ENCODE data around the gene RIN2. TPM values are rescaled to one million over a fixed set of nuclear protein-coding genes. Genes with fewer than 3 reads are reported as not detected.
A peak's percentile ranks its signal among the peaks of the same experiment; 100 is the strongest.

The RIN2 gene
- total RNA-seq, 1 donor, result 61.1 TPM

- no peak overlapping the region for H3K4me3 ChIP-seq (ENCODE audit: low read depth, low read length)
- DNase-seq (ENCODE audit: low read depth), result peak; percentile 25
- no peak for TF ChIP-seq CTCF (IDR thresholded peaks at IDR 0.05; ENCODE audit: insufficient read depth, low read length)
Measured at GRCh38 chr20:19774135-19774933, 16.3 kb downstream of the RIN2 start.

DNA sequence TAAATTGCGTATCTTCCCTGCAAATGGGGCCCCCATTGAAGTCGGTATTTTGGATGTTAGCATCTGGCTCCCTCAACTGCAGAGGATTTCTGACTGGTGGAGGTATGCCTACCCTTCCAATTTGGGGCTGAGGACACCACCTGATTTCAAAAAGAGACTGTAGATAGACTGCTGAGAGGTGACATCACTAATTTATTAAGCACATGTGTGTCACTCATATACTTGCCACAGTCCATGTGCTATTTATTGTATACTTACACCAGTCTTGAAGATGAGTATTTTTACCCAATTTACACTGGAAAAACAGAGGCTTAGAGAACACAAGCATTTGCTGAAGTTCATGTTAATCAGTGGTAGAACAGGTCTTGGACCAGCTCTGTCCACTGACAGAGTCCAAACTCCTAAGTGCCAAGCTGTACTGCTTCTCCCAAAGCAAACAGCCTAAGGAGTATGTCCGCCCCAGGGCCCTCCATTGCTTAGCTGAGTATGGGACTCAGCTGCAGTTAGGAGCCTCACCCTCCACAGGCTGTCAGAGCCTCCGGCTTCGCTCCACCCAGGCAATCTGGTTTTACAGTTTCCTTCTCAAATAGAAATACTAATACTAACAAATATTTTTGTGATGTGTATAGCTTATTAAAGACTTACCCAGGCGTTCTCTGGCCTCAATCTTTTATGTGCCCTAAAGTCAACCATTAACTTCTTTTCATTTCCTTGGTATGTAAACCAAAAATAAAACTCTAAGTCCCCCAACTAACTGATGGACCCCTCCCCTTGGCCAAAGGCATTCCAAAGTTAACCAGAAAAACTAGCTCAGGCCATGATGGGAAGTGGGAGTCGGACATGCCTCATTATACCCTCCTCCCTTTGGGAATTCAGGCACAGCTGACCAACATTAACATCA lies 17.5 kb downstream of the RIN2 start:
- TF ChIP-seq CTCF (IDR thresholded peaks at IDR 0.05; ENCODE audit: insufficient read depth, low read length), result no peak
- H3K4me3 ChIP-seq (ENCODE audit: low read depth, low read length), result no peak overlapping the region
- no peak for DNase-seq (ENCODE audit: low read depth)

- no peak for TF ChIP-seq CTCF (IDR thresholded peaks at IDR 0.05; ENCODE audit: insufficient read depth, low read length)
- no peak overlapping the region for H3K4me3 ChIP-seq (ENCODE audit: low read depth, low read length)
- DNase-seq (ENCODE audit: low read depth), result no peak
Measured at GRCh38 chr20:19777315-19777714, 19.3 kb downstream of the RIN2 start.

DNA sequence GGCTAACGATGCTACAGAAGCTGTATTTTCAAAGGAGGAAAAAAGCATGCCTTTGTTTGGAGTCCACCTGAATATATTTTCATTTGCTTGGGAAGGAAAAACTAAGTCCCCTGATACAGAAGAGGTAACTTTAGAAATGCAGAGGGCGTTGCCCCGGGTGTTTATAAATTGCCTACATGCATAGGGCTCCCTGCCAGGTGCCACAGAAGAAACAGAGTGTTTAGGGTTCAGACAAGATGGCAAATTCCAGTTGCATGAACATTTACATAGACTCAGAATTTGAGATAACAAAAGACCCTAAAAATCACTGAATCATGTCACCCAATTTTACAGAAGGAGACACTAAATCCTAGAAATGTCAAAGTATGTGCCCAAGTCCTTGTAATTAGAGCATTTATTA lies 19.9 kb downstream of the RIN2 start:
- TF ChIP-seq CTCF (IDR thresholded peaks at IDR 0.05; ENCODE audit: insufficient read depth, low read length), result no peak
- no peak for DNase-seq (ENCODE audit: low read depth)
- H3K4me3 ChIP-seq (ENCODE audit: low read depth, low read length), result no peak overlapping the region

GRCh38 chr20:19778404-19778803 lies 20.3 kb downstream of the RIN2 start:
- H3K4me3 ChIP-seq (ENCODE audit: low read depth, low read length), result no peak overlapping the region
- DNase-seq (ENCODE audit: low read depth), result no peak
- TF ChIP-seq CTCF (IDR thresholded peaks at IDR 0.05; ENCODE audit: insufficient read depth, low read length), result no peak

DNA sequence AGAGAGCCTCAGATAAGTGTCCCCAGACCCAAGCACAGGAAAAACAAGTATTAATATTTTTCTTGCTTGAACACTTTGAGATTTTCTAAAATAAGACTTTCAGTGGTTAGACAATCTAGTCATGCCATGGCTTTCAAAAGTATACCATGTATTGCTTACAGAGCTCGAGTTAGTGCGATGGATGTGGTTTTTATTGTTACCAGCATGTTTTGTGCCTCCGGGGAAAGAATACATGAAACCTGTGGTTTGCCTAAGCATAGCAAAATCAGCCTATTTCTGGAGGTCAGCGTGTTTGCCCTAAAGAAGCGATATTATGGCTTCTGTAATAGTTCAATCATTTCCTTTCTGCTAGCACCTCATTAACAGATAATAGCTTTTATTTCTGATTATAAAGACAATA lies 21.6 kb downstream of the RIN2 start:
- no peak overlapping the region for H3K4me3 ChIP-seq (ENCODE audit: low read depth, low read length)
- DNase-seq (ENCODE audit: low read depth), result no peak
- TF ChIP-seq CTCF (IDR thresholded peaks at IDR 0.05; ENCODE audit: insufficient read depth, low read length), result no peak

All from fibroblast of the aortic adventitia (primary cell).